A549 (cell line): ENCODE results near the gene NOPCHAP1.

ENCODE experiments used
- EP300 ChIP-seq, 2 experiments: fragments of >200 bp; sonication (Bioruptor Twin); formaldehyde crosslinking; IDR thresholded peaks; 2 replicates in 1 of 2; 3 replicates in 1 of 2; pipeline ENCODE4 v1.6.1; 2016 to 2017
- POLR2A ChIP-seq: IDR thresholded peaks from 2 replicates; pipeline ENCODE4 v1.6.1; 2012; ENCODE audit warnings: mild to moderate bottlenecking, low read length
- ZNF302 ChIP-seq: fragments of 250-450 bp; sonication (Bioruptor Pico); IDR thresholded peaks from 2 replicates; pipeline ENCODE4 v1.9.0; 2021; ENCODE audit warnings: inconsistent platforms, mild to moderate bottlenecking, moderate library complexity
- TF ChIP-seq, protein P1 (sequence below): fragments of >200 bp; sonication (Bioruptor Twin); formaldehyde crosslinking; IDR thresholded peaks from 3 replicates; pipeline ENCODE4 v1.5.1; 2016

DNA sequence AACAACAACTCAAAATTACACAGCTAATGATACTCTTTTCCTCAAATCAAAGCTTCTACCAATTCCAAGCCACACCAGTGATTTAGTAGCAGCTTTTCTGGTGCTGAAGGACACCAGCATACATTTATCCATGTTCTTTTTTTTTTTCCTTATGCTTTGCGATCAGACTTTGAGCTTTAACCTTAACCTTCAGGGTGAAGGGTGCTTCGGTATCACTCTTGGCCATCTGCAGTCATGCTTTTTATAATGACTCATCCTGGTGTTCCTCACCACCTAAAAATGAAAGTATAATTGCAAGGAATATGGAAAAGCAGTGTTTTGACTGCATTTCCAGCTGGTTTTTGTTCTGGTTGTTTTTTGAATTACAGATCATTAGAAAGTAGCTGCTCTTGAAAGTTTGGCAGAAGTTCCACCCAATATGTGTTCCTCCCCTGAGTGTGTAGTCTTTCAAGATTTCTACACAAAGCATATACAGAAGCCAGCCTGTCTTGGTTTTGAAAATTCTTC is 26.7 kb upstream of the NOPCHAP1 start:
- TF ChIP-seq ZNF302 (CRISPR knock-in tag) = no peak
- TF ChIP-seq, protein P1, sequence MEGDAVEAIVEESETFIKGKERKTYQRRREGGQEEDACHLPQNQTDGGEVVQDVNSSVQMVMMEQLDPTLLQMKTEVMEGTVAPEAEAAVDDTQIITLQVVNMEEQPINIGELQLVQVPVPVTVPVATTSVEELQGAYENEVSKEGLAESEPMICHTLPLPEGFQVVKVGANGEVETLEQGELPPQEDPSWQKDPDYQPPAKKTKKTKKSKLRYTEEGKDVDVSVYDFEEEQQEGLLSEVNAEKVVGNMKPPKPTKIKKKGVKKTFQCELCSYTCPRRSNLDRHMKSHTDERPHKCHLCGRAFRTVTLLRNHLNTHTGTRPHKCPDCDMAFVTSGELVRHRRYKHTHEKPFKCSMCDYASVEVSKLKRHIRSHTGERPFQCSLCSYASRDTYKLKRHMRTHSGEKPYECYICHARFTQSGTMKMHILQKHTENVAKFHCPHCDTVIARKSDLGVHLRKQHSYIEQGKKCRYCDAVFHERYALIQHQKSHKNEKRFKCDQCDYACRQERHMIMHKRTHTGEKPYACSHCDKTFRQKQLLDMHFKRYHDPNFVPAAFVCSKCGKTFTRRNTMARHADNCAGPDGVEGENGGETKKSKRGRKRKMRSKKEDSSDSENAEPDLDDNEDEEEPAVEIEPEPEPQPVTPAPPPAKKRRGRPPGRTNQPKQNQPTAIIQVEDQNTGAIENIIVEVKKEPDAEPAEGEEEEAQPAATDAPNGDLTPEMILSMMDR = no peak
- no peak for TF ChIP-seq EP300 (IDR thresholded peaks at IDR 0.05)
- TF ChIP-seq POLR2A = no peak
